Endothelial cell of coronary artery (primary cell): ENCODE results near the gene FDXACB1. TPM values are rescaled to one million over a fixed set of nuclear protein-coding genes. Genes with fewer than 3 reads are reported as not detected.

ENCODE experiments used
- total RNA-seq: library from RNA; depleted of rRNA; stranded (reverse); fragments of >200 nt; gene quantifications from 2 replicates; pipeline ENCODE4 v1.2.3, GENCODE V29; 2014

FDXACB1 gene
- 2.2 and 2.5 TPM in 2 replicates for total RNA-seq

GRCh38 chr11:111878849-111879636, at the start of gene FDXACB1, which contains the start of gene CFAP68:
FDXACB1 (minus strand) TSS chr11:111879165; CDS start chr11:111879132, 33 bp downstream.
CFAP68 (plus strand) TSS chr11:111879541; CDS start chr11:111879561, 20 bp downstream.

GRCh38 chr11:111918390-111919256, 39.7 kb upstream of the FDXACB1 start, which contains the start of gene C11orf52:
C11orf52 (plus strand) TSS chr11:111918913; CDS start chr11:111918973, 60 bp downstream.

GRCh38 chr11:111912535-111912934, 33.6 kb upstream of the FDXACB1 start, which contains the start of gene HSPB2:
HSPB2 (plus strand) TSS chr11:111912734; CDS start chr11:111912830, 96 bp downstream.

GRCh38 chr11:111911563-111912401, 32.8 kb upstream of the FDXACB1 start, which contains the start of gene CRYAB:
CRYAB (minus strand) TSS chr11:111911770; CDS start chr11:111911724, 46 bp downstream.

GRCh38 chr11:111870886-111871692, 7.9 kb downstream of the FDXACB1 start, which contains the start of gene ALG9:
ALG9 (minus strand) TSS chr11:111871581; CDS start chr11:111871482, 99 bp downstream.

Other genes with a start within 250 kb of the FDXACB1 start
- 35.5 and 35.7 TPM in 2 replicates for gene PPP2R1B, start 112.8 kb downstream of the FDXACB1 start, total RNA-seq
- gene ALG9, start 7.6 kb downstream of the FDXACB1 start, total RNA-seq: 22.7 and 24.2 TPM in 2 replicates
- gene CFAP68, start 376 bp upstream of the FDXACB1 start, total RNA-seq: 3.9 and 5.1 TPM in 2 replicates
- gene CRYAB, start 32.6 kb upstream of the FDXACB1 start, total RNA-seq: 0.18 and 5.7 TPM in 2 replicates
- 0.28 TPM in 1 of 2 replicates, not detected in the other for gene HSPB2, start 33.6 kb upstream of the FDXACB1 start, total RNA-seq
- gene C11orf52, start 39.7 kb upstream of the FDXACB1 start, total RNA-seq: 0.09 TPM in 1 of 2 replicates, not detected in the other
- gene DIXDC1, start 58.2 kb upstream of the FDXACB1 start, total RNA-seq: 19.4 and 22.6 TPM in 2 replicates
- gene DLAT, start 146.2 kb upstream of the FDXACB1 start, total RNA-seq: 30.9 and 34.5 TPM in 2 replicates
- gene PIH1D2, start 194.9 kb upstream of the FDXACB1 start, total RNA-seq: 0.38 and 1.2 TPM in 2 replicates
- gene NKAPD1, start 195.1 kb upstream of the FDXACB1 start, total RNA-seq: 17.4 and 21.4 TPM in 2 replicates
- gene TIMM8B, start 207.6 kb upstream of the FDXACB1 start, total RNA-seq: 78.3 and 127 TPM in 2 replicates
- 117 and 119 TPM in 2 replicates for gene SDHD, start 207.7 kb upstream of the FDXACB1 start, total RNA-seq